ENCODE results near the gene AKT1S1. TPM values are rescaled to one million over a fixed set of nuclear protein-coding genes. Genes with fewer than 3 reads are reported as not detected.

The AKT1S1 gene
- total and polyA plus RNA-seq, 2 of the 13 experiments (the other 11 are each of a cell fraction or from before 2014, with no cell fraction given): 13.5 to 27.8 TPM

- TF ChIP-seq GPBP1L1 (CRISPR knock-in tag; IDR thresholded peaks at IDR 0.05) (no peak), ZNF180 (CRISPR knock-in tag; IDR thresholded peaks at IDR 0.05; ENCODE audit: borderline replicate concordance, low read depth) (no peak), ZNF543 (CRISPR knock-in tag; IDR thresholded peaks at IDR 0.05) (no peak), HDAC6 (IDR thresholded peaks at IDR 0.05; ENCODE audit: low read depth, low read length) (no peak), SIN3A (IDR thresholded peaks at IDR 0.05; ENCODE audit: borderline replicate concordance, low read depth, low read length) (no peak; the same call in 1 of the 2 replicates), TCF12 (IDR thresholded peaks at IDR 0.05) (no peak), TCF12 (CRISPR knock-in tag; IDR thresholded peaks at IDR 0.05) (no peak), ZBTB7A (CRISPR knock-in tag; IDR thresholded peaks at IDR 0.05) (no peak), RFX5 (IDR thresholded peaks at IDR 0.05; ENCODE audit: low read depth, low read length) (no peak; the same call in 1 of the 2 replicates), HNF4G (IDR thresholded peaks at IDR 0.05; ENCODE audit: borderline replicate concordance, low read depth, low read length) (no peak), HNF4G (CRISPR knock-in tag; IDR thresholded peaks at IDR 0.05; ENCODE audit: borderline replicate concordance, low read depth) (no peak), BRF2 (CRISPR knock-in tag; IDR thresholded peaks at IDR 0.05) (no peak), DBP (CRISPR knock-in tag; IDR thresholded peaks at IDR 0.05; ENCODE audit: not compliant biosample characterization) (no peak), SRF (IDR thresholded peaks at IDR 0.05; ENCODE audit: low read depth, low read length) (peak; percentile 12; the same call in 1 of the 2 replicates), ZFP36L1 (CRISPR knock-in tag; IDR thresholded peaks at IDR 0.05) (no peak), HNRNPLL (IDR thresholded peaks at IDR 0.05; ENCODE audit: low read depth, low read length, poor library complexity, severe bottlenecking) (peak; percentile 87), ZSCAN29 (CRISPR knock-in tag; conservative IDR thresholded peaks at IDR 0.05) (no peak), ZSCAN22 (CRISPR knock-in tag; IDR thresholded peaks at IDR 0.05) (no peak)
- TF ChIP-seq, protein P1, sequence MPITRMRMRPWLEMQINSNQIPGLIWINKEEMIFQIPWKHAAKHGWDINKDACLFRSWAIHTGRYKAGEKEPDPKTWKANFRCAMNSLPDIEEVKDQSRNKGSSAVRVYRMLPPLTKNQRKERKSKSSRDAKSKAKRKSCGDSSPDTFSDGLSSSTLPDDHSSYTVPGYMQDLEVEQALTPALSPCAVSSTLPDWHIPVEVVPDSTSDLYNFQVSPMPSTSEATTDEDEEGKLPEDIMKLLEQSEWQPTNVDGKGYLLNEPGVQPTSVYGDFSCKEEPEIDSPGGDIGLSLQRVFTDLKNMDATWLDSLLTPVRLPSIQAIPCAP (CRISPR knock-in tag; IDR thresholded peaks at IDR 0.05; ENCODE audit: low read depth): no peak
- TF ChIP-seq, protein P2, sequence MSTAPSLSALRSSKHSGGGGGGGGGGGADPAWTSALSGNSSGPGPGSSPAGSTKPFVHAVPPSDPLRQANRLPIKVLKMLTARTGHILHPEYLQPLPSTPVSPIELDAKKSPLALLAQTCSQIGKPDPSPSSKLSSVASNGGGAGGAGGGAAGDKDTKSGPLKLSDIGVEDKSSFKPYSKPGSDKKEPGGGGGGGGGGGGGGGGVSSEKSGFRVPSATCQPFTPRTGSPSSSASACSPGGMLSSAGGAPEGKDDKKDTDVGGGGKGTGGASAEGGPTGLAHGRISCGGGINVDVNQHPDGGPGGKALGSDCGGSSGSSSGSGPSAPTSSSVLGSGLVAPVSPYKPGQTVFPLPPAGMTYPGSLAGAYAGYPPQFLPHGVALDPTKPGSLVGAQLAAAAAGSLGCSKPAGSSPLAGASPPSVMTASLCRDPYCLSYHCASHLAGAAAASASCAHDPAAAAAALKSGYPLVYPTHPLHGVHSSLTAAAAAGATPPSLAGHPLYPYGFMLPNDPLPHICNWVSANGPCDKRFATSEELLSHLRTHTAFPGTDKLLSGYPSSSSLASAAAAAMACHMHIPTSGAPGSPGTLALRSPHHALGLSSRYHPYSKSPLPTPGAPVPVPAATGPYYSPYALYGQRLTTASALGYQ (CRISPR knock-in tag; IDR thresholded peaks at IDR 0.05): no peak
- TF ChIP-seq, protein P3, sequence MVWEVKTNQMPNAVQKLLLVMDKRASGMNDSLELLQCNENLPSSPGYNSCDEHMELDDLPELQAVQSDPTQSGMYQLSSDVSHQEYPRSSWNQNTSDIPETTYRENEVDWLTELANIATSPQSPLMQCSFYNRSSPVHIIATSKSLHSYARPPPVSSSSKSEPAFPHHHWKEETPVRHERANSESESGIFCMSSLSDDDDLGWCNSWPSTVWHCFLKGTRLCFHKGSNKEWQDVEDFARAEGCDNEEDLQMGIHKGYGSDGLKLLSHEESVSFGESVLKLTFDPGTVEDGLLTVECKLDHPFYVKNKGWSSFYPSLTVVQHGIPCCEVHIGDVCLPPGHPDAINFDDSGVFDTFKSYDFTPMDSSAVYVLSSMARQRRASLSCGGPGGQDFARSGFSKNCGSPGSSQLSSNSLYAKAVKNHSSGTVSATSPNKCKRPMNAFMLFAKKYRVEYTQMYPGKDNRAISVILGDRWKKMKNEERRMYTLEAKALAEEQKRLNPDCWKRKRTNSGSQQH (CRISPR knock-in tag; IDR thresholded peaks at IDR 0.05; ENCODE audit: low read depth): no peak; the same call in 1 of the 2 replicates
Measured at GRCh38 chr19:49877020-49877878, at the start of gene AKT1S1, which contains the start of gene TBC1D17 (continued).
